Fibroblast of skin of abdomen (primary cell): ENCODE data around the gene CMSS1.

Source experiments
- DNase-seq: peaks from one replicate; pipeline ENCODE4 v3.0.0-alpha.2; 2013

CMSS1 gene

DNA sequence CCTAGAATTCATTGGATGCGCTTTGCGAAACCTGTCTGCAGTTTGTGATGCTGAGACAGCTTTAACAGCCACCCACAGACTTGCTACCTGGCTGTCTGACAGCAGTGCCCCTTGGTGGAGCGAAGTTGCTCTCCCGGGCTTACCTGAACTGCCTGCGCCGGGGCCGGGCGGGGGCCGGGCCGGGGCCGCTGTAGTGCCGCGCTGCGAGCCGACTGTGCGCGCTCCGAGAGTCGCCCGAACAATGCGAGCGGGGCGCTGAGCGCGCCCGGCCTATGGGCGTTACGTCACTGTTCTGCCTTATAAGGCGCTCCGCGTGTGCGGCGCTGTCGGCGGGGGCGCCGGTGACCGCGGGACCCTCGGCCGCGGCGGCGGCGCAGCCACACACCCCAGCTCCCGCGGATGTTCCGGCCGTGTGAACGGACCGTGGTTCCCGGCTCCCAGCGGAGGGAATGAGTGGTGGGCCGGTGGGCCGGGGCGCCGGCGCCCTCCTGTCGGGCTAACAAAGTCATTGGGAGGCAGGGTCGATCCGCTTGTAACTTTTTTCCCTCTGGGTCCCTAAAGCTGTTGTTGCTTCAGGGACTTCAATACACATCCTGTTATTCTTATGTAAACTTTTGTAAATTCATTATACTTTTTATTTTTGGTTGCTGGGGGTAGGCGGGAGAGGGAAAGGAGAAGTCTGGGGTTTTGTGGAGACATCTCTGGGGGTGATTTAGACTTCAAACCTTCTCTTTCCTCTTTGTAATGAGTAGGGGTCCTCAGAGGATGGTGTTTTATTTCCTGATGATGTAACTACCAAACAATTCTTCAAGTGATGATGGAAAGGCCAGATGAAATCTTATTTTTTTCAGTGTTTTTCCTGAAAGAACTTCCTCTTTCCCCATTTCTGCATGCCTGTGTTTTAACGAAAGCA lies 58.5 kb downstream of the CMSS1 start:
- peak; percentile 86 for DNase-seq

DNA sequence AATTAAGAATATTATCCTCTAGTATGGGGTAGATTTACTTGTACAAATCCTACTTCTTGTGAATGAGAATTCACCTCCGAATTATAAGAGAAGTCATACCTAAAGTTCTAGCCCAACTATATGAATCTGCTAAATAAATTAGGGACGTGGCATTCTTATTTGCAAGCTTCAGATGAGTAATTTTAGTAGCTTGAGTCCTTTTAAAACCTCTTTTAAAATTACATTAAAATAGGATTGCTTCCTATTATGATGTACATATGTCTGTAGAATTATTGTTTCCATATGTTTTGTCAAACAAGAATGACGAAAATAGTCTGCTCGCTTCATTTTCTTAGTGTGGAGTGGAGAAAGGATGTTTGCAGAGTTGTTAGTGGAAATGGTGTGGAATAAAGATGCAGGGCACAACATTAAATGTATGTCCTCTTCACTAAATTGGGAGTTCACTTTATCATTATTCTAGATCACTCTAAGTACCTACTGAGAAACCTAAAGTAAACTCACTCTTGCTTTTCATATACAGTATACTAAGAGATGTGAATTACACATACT lies 59.4 kb downstream of the CMSS1 start:
- peak; percentile 43 for DNase-seq

DNA sequence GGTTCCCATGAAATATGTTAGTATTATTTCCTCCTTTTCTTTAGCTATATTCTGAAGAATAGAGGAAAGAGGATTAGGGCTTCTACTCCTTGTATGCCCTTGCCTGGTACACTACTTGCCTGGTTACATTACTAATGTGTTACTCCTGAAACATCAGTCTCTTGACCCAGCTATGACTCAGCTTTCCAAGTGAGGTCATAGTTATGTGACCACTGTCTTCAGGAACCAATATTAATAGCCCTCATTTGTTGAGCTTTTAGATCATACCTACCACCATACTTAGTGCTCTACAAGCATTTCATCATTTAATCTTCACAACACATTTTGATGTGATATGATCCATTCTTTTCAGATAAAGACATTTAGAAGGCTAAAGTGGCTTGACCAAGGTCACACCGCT lies 60.3 kb downstream of the CMSS1 start:
- DNase-seq = peak; percentile 87

DNA sequence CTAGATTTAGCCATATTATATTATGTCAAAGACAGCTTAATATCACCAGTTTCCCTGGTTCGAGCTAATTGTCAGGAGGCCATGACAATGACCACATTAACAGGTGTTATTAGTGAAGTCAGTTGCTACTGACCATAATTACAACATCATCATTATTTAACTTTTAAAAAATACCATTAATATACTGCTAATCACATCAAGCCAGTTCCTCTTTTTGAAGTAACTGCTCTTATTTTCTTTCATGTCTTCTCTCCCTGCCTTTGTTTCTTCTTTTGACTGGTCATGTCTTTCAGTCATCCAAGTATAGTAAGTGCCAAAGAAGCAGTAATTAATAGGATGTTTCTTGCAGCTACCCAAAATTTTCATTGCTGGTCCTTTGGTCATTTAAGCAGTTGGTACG lies 61.6 kb downstream of the CMSS1 start:
- DNase-seq = no peak

DNA sequence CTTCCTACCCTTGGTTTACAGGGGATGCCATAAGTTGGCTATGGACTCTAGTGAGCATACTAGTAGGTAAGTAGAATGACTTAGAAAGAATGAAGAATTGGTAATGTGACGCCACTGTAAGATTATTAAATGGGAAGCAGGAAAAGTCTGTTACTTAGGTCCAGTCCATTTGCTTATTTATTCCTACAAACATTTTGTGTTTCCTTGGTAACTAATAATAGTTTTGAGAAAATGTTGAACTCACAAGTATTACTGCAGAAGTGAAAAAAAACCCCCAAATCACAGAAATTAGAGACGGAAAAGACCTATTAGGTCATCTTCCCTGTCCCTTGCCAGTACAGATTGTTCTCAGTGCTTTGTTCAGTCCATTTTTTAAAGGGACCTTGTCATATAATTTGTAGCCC lies 63.5 kb downstream of the CMSS1 start:
- DNase-seq = no peak

DNA sequence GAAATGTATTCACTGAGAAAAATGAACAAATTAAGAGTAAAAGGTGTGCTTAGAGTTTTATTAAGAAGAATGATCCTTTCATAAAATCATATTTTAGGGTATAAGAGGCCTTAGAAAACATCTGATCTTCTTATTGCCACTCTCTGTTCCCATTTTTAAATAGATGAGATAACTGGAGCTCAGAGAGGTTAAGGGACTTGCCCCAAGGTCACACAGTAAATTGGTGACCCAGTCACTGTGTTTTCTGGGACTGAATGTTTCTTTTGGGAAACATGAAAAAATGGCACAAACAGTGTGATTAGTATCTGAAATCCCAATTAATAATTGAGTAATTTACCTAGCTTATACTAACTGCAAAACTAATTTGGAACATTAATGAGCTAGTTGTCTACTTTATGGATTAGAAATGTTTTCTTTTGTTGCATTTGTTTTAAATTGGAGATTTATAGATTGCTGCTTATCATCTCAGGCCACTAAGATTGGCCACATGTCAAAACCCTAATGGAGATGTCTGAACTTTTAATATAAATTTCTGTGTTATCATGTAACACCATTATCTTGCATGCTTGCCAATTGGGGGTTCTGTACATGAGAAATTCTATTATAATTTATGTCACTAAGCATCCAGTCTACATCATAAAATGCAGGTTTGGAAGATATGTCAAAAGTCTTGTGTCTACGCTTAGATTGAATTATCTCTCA lies 64.9 kb downstream of the CMSS1 start:
- DNase-seq = no peak

DNA sequence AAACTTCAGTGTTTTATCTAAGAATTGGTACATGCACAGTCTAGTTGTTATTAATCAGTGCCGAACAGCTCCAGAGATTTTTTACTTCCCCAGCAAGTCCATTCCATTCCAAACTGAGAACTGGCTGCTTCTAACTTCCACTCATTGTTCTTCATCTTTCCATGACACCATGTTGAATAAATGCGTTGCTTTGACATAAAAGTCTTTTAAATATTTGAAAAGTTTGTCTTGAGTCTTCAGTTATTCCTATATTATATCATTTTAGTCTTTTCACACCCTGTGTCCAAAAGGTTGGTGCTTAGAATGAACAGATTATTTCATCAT lies 65.4 kb downstream of the CMSS1 start:
- no peak for DNase-seq

DNA sequence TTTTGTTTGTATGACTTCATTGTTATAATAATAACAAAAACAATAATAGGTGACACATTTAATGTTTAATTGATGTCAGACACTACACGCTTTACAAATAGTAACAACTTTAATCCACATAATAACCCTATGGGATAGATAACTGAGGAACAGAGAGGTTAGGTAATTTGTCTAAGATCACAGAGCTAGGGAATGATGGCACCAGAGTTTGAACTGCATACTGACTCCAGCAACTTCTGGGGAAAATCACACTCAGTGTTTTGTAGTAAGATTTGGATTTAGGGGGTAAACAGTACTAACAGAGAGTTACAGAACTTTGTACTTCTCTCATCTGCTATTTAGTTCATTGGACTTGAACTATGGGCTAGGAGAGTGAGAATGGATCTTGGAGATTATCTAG lies 66.0 kb downstream of the CMSS1 start:
- DNase-seq = no peak

DNA sequence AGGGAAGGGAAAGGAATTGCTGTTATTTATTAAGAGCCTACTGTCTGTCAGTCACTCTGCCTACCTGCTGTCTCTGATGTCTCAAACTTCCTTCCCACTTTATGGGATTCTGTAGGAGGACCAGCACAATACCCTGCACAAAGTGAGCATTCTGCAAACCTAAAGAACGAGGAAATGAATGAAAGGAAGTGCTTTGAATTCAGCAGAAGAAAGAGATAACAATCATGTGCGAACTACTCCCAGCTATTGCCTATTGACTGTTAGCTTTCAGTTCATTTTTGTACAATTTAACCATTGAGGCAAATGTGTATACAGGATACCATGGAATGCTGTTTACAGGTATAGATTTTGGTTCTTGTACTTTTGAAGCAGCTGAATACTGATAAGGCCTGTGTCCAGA lies 66.8 kb downstream of the CMSS1 start:
- DNase-seq = no peak

DNA sequence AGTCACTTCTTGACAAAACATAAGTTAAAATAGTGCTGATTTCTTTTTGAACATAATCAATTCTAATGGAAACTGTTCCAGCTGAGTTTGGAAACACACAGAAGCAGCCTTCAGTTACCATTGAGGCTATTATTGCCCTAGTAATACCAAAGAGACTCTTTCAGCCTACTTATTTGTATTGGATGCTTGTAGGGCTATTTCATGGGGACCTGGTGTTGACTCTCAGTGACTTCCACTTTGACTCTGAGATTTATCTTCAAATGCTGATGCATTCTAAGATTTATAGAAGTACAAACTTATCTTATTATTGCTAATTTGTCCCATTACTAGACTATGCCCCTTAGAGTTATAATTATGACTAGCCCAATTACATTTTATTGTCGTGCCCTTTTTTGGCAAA lies 67.4 kb downstream of the CMSS1 start:
- DNase-seq = no peak

DNA sequence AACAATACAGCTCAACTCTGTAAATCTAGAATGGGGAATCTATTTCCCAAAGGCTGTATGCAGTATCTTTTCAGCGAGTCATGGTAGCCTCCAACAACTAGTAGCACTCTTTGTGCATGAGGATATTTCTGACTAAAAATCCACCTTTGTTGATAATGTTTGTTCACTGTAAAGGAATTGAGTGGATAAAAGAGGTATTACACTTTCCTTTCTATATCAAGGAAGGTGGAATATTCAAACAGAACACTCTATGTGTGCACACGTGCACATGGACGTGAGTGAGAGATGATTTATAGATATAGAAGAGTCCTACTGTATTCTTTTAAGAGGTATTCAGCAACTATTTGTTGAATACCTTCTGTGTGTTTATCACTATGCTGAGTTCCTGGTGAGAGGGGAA lies 68.2 kb downstream of the CMSS1 start:
- DNase-seq = no peak

DNA sequence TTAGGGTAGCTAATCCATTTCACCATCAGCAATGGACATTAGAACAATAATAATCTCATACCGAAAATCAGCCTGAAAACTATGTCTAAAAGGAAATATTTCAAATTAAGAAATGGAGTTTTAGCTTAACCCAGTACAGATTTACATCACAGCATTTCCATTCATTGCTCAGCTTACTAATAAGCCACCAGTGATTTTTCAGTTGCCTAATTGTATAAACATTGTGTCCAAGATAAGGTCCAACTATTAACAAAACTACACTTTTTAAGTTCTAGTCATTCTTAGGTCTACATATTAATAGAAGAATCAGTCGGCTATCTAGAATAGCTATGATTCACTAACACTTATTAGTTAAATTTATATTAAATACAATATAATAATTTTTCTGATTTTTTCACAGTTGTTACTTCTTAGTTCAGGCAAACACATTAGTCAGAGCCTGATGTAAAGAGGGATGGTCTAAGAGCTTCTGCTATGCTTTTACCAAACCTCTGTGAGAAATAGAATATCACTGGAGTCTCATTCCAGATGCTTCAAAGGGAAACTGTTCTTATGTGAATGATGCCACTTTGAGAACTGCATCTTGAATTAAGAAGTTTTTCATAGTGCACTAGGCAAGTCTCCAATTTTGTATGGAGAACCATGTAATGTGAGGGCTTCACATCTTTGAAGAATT lies 74.1 kb downstream of the CMSS1 start:
- no peak for DNase-seq

DNA sequence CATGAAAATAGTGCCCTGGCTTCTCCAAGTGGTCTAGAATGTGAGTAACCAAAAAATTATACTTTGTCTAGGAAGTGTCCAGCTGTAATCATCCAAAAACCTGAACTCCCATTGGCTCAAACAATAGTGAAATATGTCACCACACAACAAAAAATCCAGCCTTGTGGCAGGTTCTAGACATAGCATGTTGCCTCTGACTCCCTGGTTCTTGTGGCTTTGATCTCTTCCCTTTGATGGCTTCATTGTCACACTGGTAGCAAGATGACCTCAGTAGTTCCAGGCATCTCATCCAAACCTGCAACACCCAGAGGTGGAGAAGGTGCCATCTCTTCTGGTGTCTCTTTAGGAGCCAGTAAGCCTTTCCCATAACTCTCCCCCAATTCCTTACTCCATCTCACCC lies 74.7 kb downstream of the CMSS1 start:
- no peak for DNase-seq

DNA sequence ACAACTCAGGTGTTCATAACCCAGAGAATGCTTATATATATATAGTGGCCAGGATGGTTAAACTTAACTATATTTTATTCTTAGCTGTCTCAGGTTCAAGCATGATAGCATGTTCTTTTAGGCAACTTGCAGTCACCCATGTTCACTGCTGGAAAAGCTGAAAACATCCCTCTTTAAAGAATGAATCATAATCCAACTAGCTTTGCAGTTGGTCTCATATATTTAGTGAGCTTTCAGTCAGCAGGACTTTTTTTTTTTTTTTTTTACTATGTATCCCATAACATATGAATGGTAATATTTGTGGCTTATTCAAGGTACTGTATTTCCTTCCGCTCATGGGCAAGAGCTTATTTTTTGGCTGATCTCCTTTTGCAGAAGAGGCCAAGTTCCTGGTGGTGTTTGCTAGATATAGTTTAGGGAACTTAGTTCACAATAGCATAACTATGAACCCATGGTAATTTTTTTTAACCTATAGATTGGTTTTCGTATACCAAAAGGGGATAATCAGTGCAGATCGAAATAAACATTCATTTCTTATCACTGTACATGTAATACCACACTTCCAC lies 77.6 kb downstream of the CMSS1 start:
- DNase-seq = peak; percentile 65

DNA sequence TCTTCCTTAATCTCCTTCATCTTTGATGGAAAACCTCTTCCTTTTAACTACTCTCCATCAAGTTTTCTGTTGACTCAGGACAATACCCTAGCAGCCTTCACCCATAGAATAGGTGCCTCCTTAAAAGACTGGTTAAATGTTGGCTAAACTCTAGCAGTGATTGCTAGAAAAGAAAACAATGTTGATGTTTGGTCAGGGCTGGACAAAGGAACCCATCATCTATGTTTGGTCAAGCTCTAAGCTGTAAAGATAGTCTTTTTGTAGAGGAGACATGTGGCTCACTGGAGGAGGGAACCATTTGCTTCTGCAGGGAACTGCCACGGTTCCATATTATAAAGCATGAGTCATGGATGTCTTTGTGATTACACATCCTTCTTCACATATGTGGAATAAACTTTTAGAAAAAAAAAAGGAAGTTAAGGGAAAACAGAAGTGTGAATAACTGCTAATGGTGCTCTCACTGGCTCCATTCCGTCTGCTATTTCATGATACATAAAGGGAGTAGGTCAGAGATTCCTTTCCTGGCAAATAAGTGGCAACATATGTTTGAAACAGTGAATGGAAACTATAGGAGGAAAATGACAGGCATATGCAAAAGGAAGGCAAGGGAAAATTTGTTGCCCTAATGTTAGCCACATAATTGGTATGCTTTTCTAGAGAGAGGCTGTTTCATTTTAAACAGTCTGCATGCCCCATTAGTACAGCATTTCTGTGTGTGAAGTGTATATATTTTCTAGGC lies 78.2 kb downstream of the CMSS1 start:
- DNase-seq = peak; percentile 99

DNA sequence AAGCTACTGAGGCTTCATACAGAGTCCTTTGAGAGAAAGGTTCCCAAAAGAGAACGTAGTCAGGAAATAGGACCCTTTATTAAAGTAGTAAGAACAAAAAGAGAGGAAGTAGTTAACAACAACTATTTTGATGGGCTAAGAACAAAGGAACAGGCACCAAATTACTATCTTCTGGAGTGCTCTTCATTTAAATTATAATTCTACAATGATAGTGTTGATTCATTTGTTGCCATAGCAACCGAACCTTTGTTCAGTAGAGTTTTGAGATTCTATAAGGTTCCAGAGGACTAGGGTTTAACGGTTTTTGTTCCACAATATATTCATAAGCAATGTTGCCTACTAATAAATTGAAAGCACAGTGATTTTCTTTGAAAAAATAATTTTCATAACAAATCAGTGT lies 78.8 kb downstream of the CMSS1 start:
- DNase-seq = no peak

DNA sequence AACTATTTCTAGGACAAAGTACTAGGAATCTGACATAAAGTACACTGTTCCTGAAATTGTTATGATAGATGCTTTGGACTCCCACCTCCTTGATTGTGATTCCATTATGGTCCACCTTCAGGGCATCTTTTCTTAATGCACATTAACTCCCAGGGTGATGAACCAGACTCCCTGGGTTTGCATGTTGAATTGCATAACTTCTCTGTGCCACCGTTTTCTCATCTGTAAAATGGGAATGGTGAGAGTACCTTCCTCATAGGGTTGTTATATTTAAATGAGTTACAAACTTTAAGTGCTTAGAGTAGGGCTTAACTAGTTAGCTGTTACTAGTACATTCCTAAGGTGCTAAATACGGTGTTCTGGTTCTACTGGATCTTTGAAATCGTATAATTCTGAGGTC lies 81.9 kb downstream of the CMSS1 start:
- DNase-seq = no peak

DNA sequence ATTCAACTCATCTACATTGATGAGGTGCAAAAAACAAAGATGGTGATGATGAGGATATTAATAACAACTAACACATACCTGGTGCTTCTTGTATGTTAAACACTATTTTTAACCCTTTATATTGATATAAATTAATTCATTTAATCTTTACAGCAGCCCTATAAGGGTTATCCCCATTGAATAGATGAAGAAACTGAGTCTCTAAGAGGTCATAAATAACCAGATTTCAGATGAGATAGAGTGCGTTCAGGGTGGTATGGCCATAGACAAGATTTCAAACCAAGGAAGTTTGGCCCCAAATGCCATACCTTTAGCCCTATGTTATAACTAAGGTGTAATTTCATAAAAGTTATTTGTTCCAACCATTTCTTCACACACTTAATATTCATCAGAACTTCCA lies 82.6 kb downstream of the CMSS1 start:
- no peak for DNase-seq

DNA sequence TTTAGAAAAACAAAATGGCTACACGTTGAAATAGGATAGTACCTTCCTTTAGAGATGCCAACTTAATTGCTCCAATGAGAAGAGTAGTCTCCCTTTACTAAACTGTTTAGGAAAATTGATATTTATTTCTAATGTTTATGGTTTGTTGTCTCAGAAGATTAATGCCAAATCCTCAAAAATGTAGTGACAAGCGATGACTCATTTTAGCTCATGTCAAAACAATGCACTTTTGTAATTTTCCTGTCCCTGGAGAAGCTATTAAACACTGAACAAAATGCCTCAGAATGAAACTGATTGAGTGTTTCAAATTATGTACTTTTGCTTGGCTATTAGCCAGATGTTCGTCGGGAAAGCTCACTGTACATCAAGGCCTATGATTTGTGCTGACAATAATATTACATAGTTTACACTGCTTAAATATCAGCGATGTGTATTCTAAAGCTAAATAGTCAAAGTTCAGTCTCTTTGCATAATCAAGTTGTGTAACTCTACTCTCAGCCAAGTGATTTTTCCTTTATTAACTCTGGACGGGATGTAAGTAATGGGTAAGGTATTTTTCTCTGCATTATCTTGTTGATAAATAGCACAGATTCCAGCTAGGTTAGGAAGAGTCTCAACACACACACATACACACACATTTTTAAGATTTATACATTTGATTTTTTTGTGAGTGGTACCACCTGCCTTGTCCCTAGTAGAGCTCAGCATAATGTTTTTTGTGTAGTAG lies 83.7 kb downstream of the CMSS1 start:
- DNase-seq = peak; percentile 92

DNA sequence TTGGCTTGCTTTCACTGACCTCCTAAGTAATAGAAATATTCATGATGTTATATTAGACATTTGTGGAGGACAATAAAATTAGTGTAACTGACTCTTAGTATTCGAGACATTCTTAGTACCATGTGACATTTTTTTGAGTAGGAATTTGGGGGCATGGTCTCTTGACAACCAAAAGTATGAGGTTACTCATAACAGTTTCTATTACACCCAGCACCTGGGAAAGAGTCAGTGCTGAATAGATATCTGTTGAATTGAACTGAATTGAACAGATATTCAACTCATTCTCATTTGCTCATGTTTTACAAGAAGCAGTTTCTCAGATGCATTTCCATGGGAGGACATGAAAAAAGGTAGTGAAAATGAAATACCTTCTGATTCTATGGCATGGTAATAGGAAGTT lies 84.4 kb downstream of the CMSS1 start:
- DNase-seq = peak; percentile 52

DNA sequence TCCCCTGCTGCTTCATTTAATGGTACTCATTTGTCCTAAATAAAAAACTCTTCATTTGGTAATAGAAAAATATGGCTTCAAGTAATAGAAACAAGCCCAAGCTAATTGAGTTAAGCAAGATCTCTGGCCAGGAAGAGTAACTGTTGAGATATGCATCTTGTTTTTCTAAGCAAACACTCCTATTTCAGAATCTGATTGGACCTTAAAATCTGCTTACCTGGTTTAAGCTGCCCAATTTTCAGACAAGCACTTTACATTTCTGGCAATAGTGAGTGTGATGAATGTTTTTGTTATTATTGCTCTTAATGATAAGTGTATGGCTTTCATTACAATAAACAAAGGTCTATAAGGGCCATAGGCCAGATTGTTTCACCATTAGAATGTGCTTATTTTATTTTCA lies 86.2 kb downstream of the CMSS1 start:
- no peak for DNase-seq
